Heart right ventricle (tissue), 16 donors: ENCODE results near the gene LRRN2. TPM values are rescaled to one million over a fixed set of nuclear protein-coding genes. Genes with fewer than 3 reads are reported as not detected.

Source experiments
- ATAC-seq, 8 donors: fragments of 200-7000 bp; cut with Tn5 transposase; one replicate each; pipeline ENCODE4 v1.9.1; 2020; ENCODE audit warnings: mild to moderate bottlenecking in 8 of 8, moderate library complexity in 8 of 8, moderate number of reproducible peaks in 1 of 8
- DNase-seq, 2 donors: peaks; one replicate each; pipeline ENCODE4 v3.0.0-alpha.2; 2020
- H3K27ac ChIP-seq, 10 donors: fragments of 200-600 bp; sonication (generic) in 2 of 10; one replicate each; pipeline versions ENCODE4 v1.5.0 to v1.8.0; 2020 to 2022; ENCODE audit warnings: mild to moderate bottlenecking in 3 of 10
- H3K27me3 ChIP-seq, 7 donors: fragments of 200-600 bp; one replicate each; pipeline ENCODE4 v1.8.0; 2021 to 2022; ENCODE audit warnings: mild to moderate bottlenecking in 2 of 7
- H3K36me3 ChIP-seq, 9 donors: fragments of 200-600 bp; sonication (generic) in 1 of 9; one replicate each; pipeline versions ENCODE4 v1.5.0 to v1.8.0; 2020 to 2022; ENCODE audit warnings: mild to moderate bottlenecking in 2 of 9
- H3K4me1 ChIP-seq, 9 donors: fragments of 200-600 bp; sonication (generic) in 1 of 9; one replicate each; pipeline versions ENCODE4 v1.5.0 to v1.8.0; 2020 to 2022; ENCODE audit warnings: mild to moderate bottlenecking in 4 of 9
- H3K4me3 ChIP-seq, 10 donors: fragments of 200-600 bp; sonication (generic) in 2 of 10; one replicate each; pipeline versions ENCODE4 v1.5.0 to v1.8.0; 2020 to 2022; ENCODE audit warnings: mild to moderate bottlenecking in 7 of 10, moderate library complexity in 2 of 10
- H3K9me3 ChIP-seq, 11 donors: fragments of 200-600 bp in 10 of 11; sonication (generic) in 2 of 11; one replicate each; pipeline versions ENCODE4 v1.5.0 to v1.8.0; 2013 to 2022; ENCODE audit warnings: mild to moderate bottlenecking in 2 of 11, control low read depth in 1 of 11, moderate library complexity in 1 of 11
- CTCF ChIP-seq, 9 donors: fragments of 200-600 bp; sonication (generic) in 2 of 9; IDR thresholded peaks; one replicate each; pipeline versions ENCODE4 v1.5.0 to v1.8.0; 2021 to 2022; ENCODE audit warnings: antibody characterized with exemption in 9 of 9, mild to moderate bottlenecking in 5 of 9, moderate library complexity in 1 of 9
- WGBS, 2 donors: extraction: QIAGEN DNeasy Blood & Tissue Kit; methylation state at CpG; one replicate each; pipeline ENCODE4 v1.1.7; 2013; ENCODE audit warnings: inconsistent platforms in 1 of 2; 5-methylcytosine and 5-hydroxymethylcytosine counted together
- intact Hi-C, 10 donors: fragments of 100-400 bp; cut with DNase I; formaldehyde crosslinking; loops; one replicate each; pipeline versions ENCODE4 v1.11.1 to v1.14.2; 2022
- polyA plus RNA-seq, 2 donors: library from polyadenylated mRNA; stranded (reverse); fragments of 200-250 nt; gene quantifications; one replicate each; pipeline ENCODE4 v1.2.3, GENCODE V29; 2013
- total RNA-seq, 10 donors: library from RNA; stranded (reverse); fragmentation: NEBNext Ultra II Directional in 3 of 10; extraction: Animal tissue kit (Norgen Biotek cat#: 25700) in 3 of 10; gene quantifications; one replicate each; pipeline versions ENCODE4 v1.2.1 to v1.2.4, GENCODE V29; 2021 to 2023
- donor health status: Arrhythmogenic right ventricular cardiomyopathy.
- donor health status: ischemic (EF 13 %, LVEDD 7.1; RV severe dilation, severe dysfunction).
- donor health status: healthy with polysubstance abuse.
- donor health status: DM: no; HTN: yes; CAD: no.
- donor health status: DM: no; HTN: no; CAD: no.
- donor health status: ischemic (EF 25% LVEDD 6.9; RV normal size, moderate dysfunction).
- donor health status: ischemic (EF 25% LVEDD 5.7; RV mildly dilated, moderate dysfunction).
- donor health status: healthy.
- donor health status: DM: yes; HTN: yes; CAD: no.
- donor health status: Ischemic cardiomyopathy.
- donor health status: ischemic (EF 35%, LVEDD 5.7; RV mildly dilated, moderate dysfunction).
- donor health status: nonischemic (EF 11% LVEDD 7.7; RV severe dilation, severe dysfunction).
- donor health status: DM: yes; HTN: yes; CAD: no.
- donor health status: PGD.
- donor health status: ischemic (EF 29% LVEDD 5.4; RV normal size, mild dysfunction).
- donor health status: nonischemic (EF 23%, LVEDD 6.1; RV moderate dilation, normal function).

Gene LRRN2
- total and polyA plus RNA-seq, 12 donors, result 0.73 to 2.9 (median 1.1) TPM

- Histone ChIP-seq H3K27ac (no peak overlapping the region), H3K4me1 (no peaks in the 10 kb centered on the region), H3K27me3 (peaks cover 0 to 22% (median 9%) of the 10 kb centered on the region in 7 donors), H3K36me3 (no peaks in the 10 kb centered on the region), H3K9me3 (no peaks in the 10 kb centered on the region), H3K4me3 (no peak overlapping the region)
- 49 to 55% methylated on average over 8 of the region's 8 CpGs for WGBS, 2 donors
- DNase-seq (no peak), ATAC-seq (no peak)
- TF ChIP-seq CTCF (IDR thresholded peaks at IDR 0.05), result no peak
- intact Hi-C loops, result no loop called here
These were observed 86.4 kb downstream of the LRRN2 start for GRCh38 chr1:204599098-204599497.

DNA sequence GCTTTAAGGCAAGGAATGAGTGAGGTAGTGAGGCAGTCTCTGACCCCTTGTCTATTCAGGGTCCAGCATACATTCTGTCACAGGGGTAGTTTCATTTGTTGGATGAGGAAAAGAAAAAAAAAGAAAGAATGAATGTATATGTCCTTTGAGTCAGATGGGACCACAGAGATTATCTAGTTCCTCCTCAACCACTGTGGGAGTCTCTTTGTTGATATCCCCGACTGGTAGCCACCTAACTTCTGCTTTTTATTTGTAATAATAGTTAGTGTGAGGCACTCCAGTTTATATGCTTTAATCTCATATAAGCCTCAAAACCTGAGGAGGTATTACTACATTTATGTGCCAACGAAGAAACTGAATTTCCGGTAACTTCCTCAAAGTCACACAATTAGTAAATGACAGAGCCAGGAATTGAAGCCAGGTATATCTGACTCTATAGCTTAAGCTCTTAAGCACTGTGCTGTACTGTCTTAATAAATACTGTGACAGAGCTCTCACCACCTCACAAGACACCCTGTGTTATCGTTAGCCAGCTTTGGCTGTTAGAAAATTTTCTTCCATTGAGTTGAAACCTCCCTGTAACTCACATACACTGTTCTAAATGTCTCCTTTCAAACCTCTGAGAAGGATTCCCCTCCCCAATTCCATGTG, 87.1 kb downstream of the LRRN2 start:
- TF ChIP-seq CTCF (IDR thresholded peaks at IDR 0.05), result no peak
- ATAC-seq, result no peak
- H3K9me3 ChIP-seq, result no peaks in the 10 kb centered on the region
- DNase-seq, result no peak
- WGBS, 2 donors, result 66 to 73% methylated on average over 4 of the region's 4 CpGs
- H3K27me3 ChIP-seq, result peaks cover 0 to 19% (median 9%) of the 10 kb centered on the region in 7 donors
- no peak overlapping the region for H3K4me3 ChIP-seq
- H3K27ac ChIP-seq, result no peak overlapping the region
- H3K4me1 ChIP-seq, result no peaks in the 10 kb centered on the region
- intact Hi-C loops, result no loop called here
- no peaks in the 10 kb centered on the region for H3K36me3 ChIP-seq

DNA sequence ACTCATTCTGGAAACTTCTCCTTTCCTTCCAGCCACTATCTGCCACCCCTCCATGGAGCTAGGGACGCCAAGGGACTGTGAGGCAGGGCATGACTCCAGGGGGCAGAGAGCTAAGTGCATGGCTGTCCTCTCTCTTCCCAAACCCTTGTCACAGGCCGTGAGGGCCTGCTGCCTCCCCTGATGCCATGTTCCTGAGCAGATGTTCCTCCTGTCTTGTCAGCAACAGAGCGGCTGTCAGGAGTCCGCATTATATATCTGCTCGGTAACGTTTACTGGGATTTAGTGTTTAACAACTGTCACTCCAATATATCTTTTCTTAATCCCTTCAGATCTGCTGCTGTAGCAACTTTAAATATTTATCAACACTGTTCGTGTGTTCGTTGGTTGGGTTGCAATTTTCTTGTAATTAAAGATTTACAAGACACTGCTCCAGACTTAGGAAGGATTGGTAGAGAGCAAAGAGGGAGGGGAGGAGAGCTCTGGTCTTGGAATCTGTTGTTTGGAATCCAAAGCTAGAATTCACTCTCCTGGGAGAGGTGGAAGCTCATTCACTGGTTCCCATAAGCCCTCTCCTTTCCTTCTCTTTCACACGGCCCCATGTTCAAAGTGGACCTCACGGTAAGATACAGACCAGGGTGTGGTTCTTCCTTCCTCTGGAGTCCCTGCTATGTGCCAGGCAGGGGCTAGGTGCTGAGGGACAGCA, 93.1 kb downstream of the LRRN2 start:
- ATAC-seq, result no peak
- Histone ChIP-seq H3K9me3 (no peaks in the 10 kb centered on the region), H3K36me3 (no peaks in the 10 kb centered on the region), H3K4me3 (no peak overlapping the region), H3K27ac (no peak overlapping the region), H3K27me3 (peaks cover 0 to 6% (median 0%) of the 10 kb centered on the region in 7 donors), H3K4me1 (no peaks in the 10 kb centered on the region)
- TF ChIP-seq CTCF (IDR thresholded peaks at IDR 0.05), result no peak
- 71 to 74% methylated on average over 10 of the region's 10 CpGs for WGBS, 2 donors
- intact Hi-C loops, result no loop called here
- DNase-seq, result no peak

- WGBS, 2 donors, result 85 to 90% methylated on average over 3 of the region's 3 CpGs
- Histone ChIP-seq H3K4me1 (no peaks in the 10 kb centered on the region), H3K27ac (no peak overlapping the region), H3K4me3 (no peak overlapping the region), H3K9me3 (no peaks in the 10 kb centered on the region), H3K27me3 (peaks cover 0 to 6% (median 0%) of the 10 kb centered on the region in 7 donors), H3K36me3 (no peaks in the 10 kb centered on the region)
- intact Hi-C loops, result no loop called here
- DNase-seq, result no peak
- no peak for ATAC-seq
- no peak for TF ChIP-seq CTCF (IDR thresholded peaks at IDR 0.05)
These were observed 94.0 kb downstream of the LRRN2 start for GRCh38 chr1:204591473-204592090.
